Progenitor cell of endocrine pancreas (in vitro differentiated cells): ENCODE measurements around the gene PLA1A. TPM values are rescaled to one million over a fixed set of nuclear protein-coding genes. Genes with fewer than 3 reads are reported as not detected.

Experiments
- DNase-seq: peaks from one replicate; pipeline ENCODE4 v3.0.0; 2021; ENCODE audit warnings: low spot score; ENCODE audit not compliant: unreplicated experiment
- H3K27ac Mint-ChIP-seq: 2 replicates; pipeline ENCODE4 v1.8.0; 2021; ENCODE audit warnings: mild to moderate bottlenecking, moderate library complexity, mixed read lengths
- H3K27me3 Mint-ChIP-seq: 2 replicates; pipeline ENCODE4 v1.8.0; 2021; ENCODE audit warnings: mixed read lengths
- H3K36me3 Mint-ChIP-seq: 2 replicates; pipeline ENCODE4 v1.8.0; 2022; ENCODE audit warnings: mixed read lengths; ENCODE audit not compliant: insufficient read depth
- H3K4me1 Mint-ChIP-seq: 2 replicates; pipeline ENCODE4 v1.8.0; 2021; ENCODE audit warnings: low read depth, mixed read lengths
- H3K4me3 Mint-ChIP-seq: 2 replicates; pipeline ENCODE4 v1.8.0; 2021; ENCODE audit warnings: low read depth, mild to moderate bottlenecking, moderate library complexity, mixed read lengths
- H3K9me3 Mint-ChIP-seq: 2 replicates; pipeline ENCODE4 v1.8.0; 2021; ENCODE audit warnings: low read depth, mixed read lengths
- total RNA-seq: library from RNA; stranded (reverse); gene quantifications from 2 replicates; pipeline ENCODE4 v1.2.1, GENCODE V29; 2021
- TF ChIP-seq, protein P1 (sequence below): fragments of 200-600 bp; sonication (generic); IDR thresholded peaks from one replicate; pipeline ENCODE4 v1.5.0; 2021; ENCODE audit warnings: antibody characterized with exemption, mild to moderate bottlenecking; ENCODE audit not compliant: unreplicated experiment

The PLA1A gene
- total RNA-seq, 1 donor from 2014 or later, result not detected

DNA sequence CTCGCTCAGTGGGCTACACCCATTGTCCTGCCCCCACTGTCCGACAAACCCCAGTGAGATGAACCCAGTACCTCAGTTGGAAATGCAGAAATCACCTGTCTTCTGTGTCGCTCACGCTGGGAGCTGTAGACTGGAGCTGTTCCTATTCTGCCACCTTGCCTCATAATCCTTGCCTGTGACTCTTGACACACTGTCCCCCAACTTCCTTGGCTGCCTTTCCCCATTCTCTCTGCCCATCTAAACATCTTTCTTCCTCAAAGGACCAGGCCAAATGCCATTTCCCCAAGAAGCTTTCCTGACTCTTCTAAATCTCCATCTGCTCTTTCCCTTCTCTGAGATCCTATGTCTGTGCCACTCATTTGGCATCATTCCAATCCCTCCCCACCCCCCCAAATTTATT lies 28.5 kb upstream of the PLA1A start:
- peaks cover 5% of the 10 kb centered on the region for H3K27me3 Mint-ChIP-seq
- no peaks in the 10 kb centered on the region for H3K4me1 Mint-ChIP-seq
- no peak for DNase-seq
- H3K27ac Mint-ChIP-seq, result no peak overlapping the region
- TF ChIP-seq, protein P1, sequence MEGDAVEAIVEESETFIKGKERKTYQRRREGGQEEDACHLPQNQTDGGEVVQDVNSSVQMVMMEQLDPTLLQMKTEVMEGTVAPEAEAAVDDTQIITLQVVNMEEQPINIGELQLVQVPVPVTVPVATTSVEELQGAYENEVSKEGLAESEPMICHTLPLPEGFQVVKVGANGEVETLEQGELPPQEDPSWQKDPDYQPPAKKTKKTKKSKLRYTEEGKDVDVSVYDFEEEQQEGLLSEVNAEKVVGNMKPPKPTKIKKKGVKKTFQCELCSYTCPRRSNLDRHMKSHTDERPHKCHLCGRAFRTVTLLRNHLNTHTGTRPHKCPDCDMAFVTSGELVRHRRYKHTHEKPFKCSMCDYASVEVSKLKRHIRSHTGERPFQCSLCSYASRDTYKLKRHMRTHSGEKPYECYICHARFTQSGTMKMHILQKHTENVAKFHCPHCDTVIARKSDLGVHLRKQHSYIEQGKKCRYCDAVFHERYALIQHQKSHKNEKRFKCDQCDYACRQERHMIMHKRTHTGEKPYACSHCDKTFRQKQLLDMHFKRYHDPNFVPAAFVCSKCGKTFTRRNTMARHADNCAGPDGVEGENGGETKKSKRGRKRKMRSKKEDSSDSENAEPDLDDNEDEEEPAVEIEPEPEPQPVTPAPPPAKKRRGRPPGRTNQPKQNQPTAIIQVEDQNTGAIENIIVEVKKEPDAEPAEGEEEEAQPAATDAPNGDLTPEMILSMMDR, result no peak
- H3K36me3 Mint-ChIP-seq, result no peaks in the 10 kb centered on the region
- H3K4me3 Mint-ChIP-seq, result no peak overlapping the region
- H3K9me3 Mint-ChIP-seq, result peaks cover 4% of the 10 kb centered on the region

DNA sequence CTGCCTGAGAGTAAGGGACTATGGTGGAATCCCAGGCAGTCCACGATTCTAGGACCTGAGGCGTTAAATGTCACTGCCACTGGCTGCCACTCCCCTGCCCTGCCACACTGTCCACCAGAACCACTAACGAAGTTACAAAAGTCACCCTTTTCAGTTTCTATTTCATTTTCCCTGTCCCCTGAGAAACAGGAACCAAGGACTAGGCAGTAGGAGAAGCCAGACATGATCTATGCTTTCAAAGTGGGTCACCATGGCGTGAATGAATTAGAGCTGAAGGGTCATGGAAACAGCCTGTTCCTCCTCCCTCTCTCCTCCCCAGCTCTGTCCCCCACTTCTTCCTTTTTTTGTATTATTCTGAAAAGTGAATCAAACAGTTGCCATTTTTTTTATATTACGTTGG lies 27.5 kb upstream of the PLA1A start:
- DNase-seq, result no peak
- Mint-ChIP-seq H3K4me3 (no peak overlapping the region), H3K27me3 (peaks cover 5% of the 10 kb centered on the region), H3K9me3 (peaks cover 4% of the 10 kb centered on the region), H3K36me3 (no peaks in the 10 kb centered on the region), H3K4me1 (no peaks in the 10 kb centered on the region), H3K27ac (no peak overlapping the region)
- TF ChIP-seq, protein P1, result no peak

DNA sequence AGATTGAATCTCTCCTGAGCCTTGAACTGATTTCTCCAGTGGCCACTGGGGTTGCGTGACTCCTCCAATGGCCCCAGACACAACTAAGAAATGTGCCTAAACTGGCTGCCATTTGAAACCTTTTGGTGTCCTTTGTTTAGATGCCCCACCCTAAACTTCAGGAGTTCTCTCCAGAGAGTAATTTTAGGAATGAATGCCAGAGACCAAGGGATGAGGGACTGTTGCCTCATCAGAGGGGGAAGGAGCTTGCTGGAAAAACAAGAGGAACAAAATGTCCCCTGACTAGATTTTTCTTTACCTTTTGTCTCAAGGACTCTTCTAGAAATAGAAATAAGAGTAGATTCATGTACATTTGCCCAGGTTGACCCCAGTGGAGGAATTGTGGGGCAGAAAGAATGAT lies 26.5 kb upstream of the PLA1A start:
- H3K27ac Mint-ChIP-seq, result no peak overlapping the region
- peaks cover 5% of the 10 kb centered on the region for H3K27me3 Mint-ChIP-seq
- H3K9me3 Mint-ChIP-seq, result peaks cover 4% of the 10 kb centered on the region
- no peaks in the 10 kb centered on the region for H3K4me1 Mint-ChIP-seq
- TF ChIP-seq, protein P1, result no peak
- no peaks in the 10 kb centered on the region for H3K36me3 Mint-ChIP-seq
- H3K4me3 Mint-ChIP-seq, result no peak overlapping the region
- no peak for DNase-seq

DNA sequence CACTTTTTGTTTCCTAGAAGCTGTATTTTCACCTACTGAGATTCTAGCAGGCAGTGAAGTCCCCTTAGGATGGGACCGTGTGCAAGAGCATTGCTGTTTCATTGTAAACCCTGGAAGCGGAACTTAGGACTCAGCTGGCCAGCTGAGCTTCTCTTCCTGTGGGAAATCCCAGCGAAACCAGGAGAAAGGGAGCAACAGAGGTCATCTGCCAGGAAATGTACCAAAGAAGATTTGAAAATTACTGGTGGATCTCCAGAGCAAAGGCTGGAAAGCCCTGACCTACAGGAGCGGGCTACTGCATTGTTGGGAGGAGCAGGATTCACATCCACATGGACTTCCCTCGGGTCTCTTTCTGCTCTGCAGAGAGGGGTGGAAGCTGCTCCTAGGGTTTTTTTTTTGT lies 26.0 kb upstream of the PLA1A start:
- H3K4me3 Mint-ChIP-seq, result no peak overlapping the region
- no peaks in the 10 kb centered on the region for H3K36me3 Mint-ChIP-seq
- no peak for DNase-seq
- peaks cover 4% of the 10 kb centered on the region for H3K9me3 Mint-ChIP-seq
- no peak overlapping the region for H3K27ac Mint-ChIP-seq
- H3K4me1 Mint-ChIP-seq, result no peaks in the 10 kb centered on the region
- H3K27me3 Mint-ChIP-seq, result peaks cover 5% of the 10 kb centered on the region
- TF ChIP-seq, protein P1, result no peak

DNA sequence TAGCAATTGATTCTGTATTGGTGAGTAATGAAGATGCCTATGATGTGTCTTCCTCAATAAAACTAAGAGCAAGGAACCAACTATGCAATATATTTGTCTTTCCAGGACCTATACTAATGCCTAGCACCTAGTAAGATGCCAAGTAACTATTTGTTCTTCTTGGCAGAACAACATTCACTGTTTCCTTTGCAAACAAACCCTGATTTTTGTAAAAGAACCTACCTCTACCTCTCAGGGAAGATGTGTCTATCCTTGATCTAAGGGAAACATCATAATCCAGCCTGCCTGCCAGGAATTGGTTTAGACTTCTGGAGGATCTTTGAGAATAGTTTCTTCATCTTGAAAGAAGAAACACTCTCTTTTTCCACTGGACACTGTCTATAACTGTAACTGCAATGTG lies 22.2 kb upstream of the PLA1A start:
- peaks cover 7% of the 10 kb centered on the region for H3K4me1 Mint-ChIP-seq
- TF ChIP-seq, protein P1, result no peak
- DNase-seq, result no peak
- H3K36me3 Mint-ChIP-seq, result no peaks in the 10 kb centered on the region
- peaks cover 11% of the 10 kb centered on the region for H3K27me3 Mint-ChIP-seq
- no peaks in the 10 kb centered on the region for H3K9me3 Mint-ChIP-seq
- no peak overlapping the region for H3K27ac Mint-ChIP-seq
- no peak overlapping the region for H3K4me3 Mint-ChIP-seq
